Mesendoderm (in vitro differentiated cells): ENCODE measurements around the gene STK32B.

Experiments
- DNase-seq: peaks from one replicate; pipeline ENCODE4 v3.0.0; 2013
- H2AK5ac ChIP-seq: 2 replicates; pipeline ENCODE4 v1.6.1; 2013; ENCODE audit warnings: low read length, inconsistent platforms
- H2BK120ac ChIP-seq: 2 replicates; pipeline ENCODE4 v1.6.1; 2013; ENCODE audit warnings: low read depth, mild to moderate bottlenecking, low read length, moderate library complexity, mixed read lengths
- H2BK15ac ChIP-seq: replicated peaks from 2 replicates; pipeline ENCODE4 v1.6.1; 2013; ENCODE audit warnings: low read depth, mild to moderate bottlenecking, moderate library complexity
- H2BK5ac ChIP-seq: 2 replicates; pipeline ENCODE4 v1.6.1; 2013; ENCODE audit warnings: low read length, inconsistent platforms
- H3K18ac ChIP-seq: 2 replicates; pipeline ENCODE4 v1.6.1; 2013; ENCODE audit warnings: mild to moderate bottlenecking, low read length, mixed read lengths
- H3K23ac ChIP-seq: one replicate; pipeline ENCODE4 v1.6.1; 2013; ENCODE audit warnings: low read length
- H3K27ac ChIP-seq: 2 replicates; pipeline ENCODE4 v1.5.1; 2013; ENCODE audit warnings: low read depth, mild to moderate bottlenecking, inconsistent platforms, low read length, moderate library complexity
- H3K27me3 ChIP-seq: 2 replicates; pipeline ENCODE4 v1.6.1; 2013; ENCODE audit warnings: low read length, control low read depth, mild to moderate bottlenecking, inconsistent platforms; ENCODE audit not compliant: insufficient read depth, poor library complexity
- H3K36me3 ChIP-seq: 2 replicates; pipeline ENCODE4 v1.6.1; 2013; ENCODE audit warnings: low read length, inconsistent platforms; ENCODE audit not compliant: control insufficient read depth, insufficient read depth
- H3K4ac ChIP-seq: one replicate; pipeline ENCODE4 v1.6.1; 2013; ENCODE audit warnings: low read depth, mild to moderate bottlenecking, low read length, moderate library complexity
- H3K4me1 ChIP-seq: 2 replicates; pipeline ENCODE4 v1.6.1; 2013; ENCODE audit warnings: low read depth, low read length, inconsistent platforms; ENCODE audit not compliant: control insufficient read depth
- H3K4me2 ChIP-seq: 2 replicates; pipeline ENCODE4 v1.6.1; 2013; ENCODE audit warnings: low read length
- H3K4me3 ChIP-seq: 2 replicates; pipeline ENCODE4 v1.5.1; 2013; ENCODE audit warnings: mild to moderate bottlenecking, low read length
- H3K56ac ChIP-seq: one replicate; pipeline ENCODE4 v1.6.1; 2013; ENCODE audit warnings: low read length
- H3K79me1 ChIP-seq: 2 replicates; pipeline ENCODE4 v1.6.1; 2013; ENCODE audit warnings: low read length, inconsistent platforms
- H3K79me2 ChIP-seq: 2 replicates; pipeline ENCODE4 v1.6.1; 2013; ENCODE audit warnings: mild to moderate bottlenecking, low read length; ENCODE audit not compliant: control insufficient read depth, insufficient read depth
- H3K9ac ChIP-seq: 2 replicates; pipeline ENCODE4 v1.6.1; 2013; ENCODE audit warnings: low read length, inconsistent platforms
- H4K5ac ChIP-seq: one replicate; pipeline ENCODE4 v1.6.1; 2013; ENCODE audit warnings: low read length
- H4K8ac ChIP-seq: one replicate; pipeline ENCODE4 v1.6.1; 2013; ENCODE audit warnings: low read depth, mild to moderate bottlenecking, control low read depth, low read length, moderate library complexity
- WGBS: extraction: QIAGEN DNeasy Blood & Tissue Kit; methylation state at CpG from one replicate; pipeline ENCODE4 v1.1.7; 2013; ENCODE audit warnings: low lambda C conversion rate, missing lambda C conversion rate; ENCODE audit not compliant: insufficient coverage; ENCODE audit errors: extremely low coverage; 5-methylcytosine and 5-hydroxymethylcytosine counted together

The STK32B gene

DNA sequence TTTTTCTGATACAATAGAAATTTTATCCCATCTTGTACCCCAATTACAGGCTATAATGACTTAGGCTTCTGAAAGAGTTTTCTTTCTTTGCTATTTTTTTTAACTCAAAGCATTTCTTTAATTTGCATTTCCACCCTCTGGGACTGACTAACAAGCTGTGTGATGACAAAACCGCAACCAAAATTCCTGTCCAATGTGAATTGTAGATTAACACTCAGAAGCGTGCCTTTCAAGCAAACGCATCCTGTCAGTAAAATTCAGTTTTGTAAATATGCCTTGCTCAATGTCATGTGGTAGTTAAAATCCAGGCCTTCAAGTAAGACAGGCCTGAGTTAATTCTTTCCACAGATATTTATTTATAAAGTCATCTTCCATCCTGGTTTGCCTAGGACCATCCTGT is 50.3 kb downstream of the STK32B start:
- no peaks in the 10 kb centered on the region for H3K79me2 ChIP-seq
- H4K8ac ChIP-seq: no peak overlapping the region
- no peak overlapping the region for H3K4ac ChIP-seq
- H3K18ac ChIP-seq: no peak overlapping the region
- H3K56ac ChIP-seq: no peak overlapping the region
- H3K36me3 ChIP-seq: no peaks in the 10 kb centered on the region
- no peaks in the 10 kb centered on the region for H3K27me3 ChIP-seq
- H3K23ac ChIP-seq: no peak overlapping the region
- H4K5ac ChIP-seq: no peak overlapping the region
- H3K27ac ChIP-seq: no peak overlapping the region
- H2BK5ac ChIP-seq: no peak overlapping the region
- H2BK15ac ChIP-seq: no peak overlapping the region
- H3K4me1 ChIP-seq: no peaks in the 10 kb centered on the region
- no peak overlapping the region for H2AK5ac ChIP-seq
- no peak for DNase-seq
- no peak overlapping the region for H3K9ac ChIP-seq
- no peaks in the 10 kb centered on the region for H3K79me1 ChIP-seq
- no peak overlapping the region for H3K4me2 ChIP-seq
- H2BK120ac ChIP-seq: no peak overlapping the region
- no CpG with 5 or more reads among the region's 3 CpGs for WGBS
- H3K4me3 ChIP-seq: no peak overlapping the region

DNA sequence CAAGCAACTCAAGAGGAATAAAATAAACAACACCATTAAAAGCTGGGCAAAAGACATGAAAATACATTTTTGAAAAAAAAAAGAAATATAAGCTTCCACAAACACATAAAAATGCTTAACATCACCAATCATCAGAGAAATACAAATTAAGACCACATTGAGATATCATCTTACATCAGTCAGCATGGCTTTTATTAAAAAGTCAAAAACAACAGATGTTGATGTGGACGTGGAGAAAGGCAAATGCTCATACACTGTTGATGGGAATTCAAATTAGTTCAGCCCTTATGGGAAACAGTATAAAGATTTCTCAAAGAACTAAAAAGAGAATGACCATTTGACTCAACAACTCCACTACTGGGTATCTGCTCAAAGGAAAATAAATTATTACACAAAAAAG is 59.6 kb downstream of the STK32B start:
- Histone ChIP-seq H3K27me3 (no peaks in the 10 kb centered on the region), H2BK120ac (no peak overlapping the region), H2BK5ac (no peak overlapping the region), H4K8ac (no peak overlapping the region), H2AK5ac (no peak overlapping the region), H3K36me3 (no peaks in the 10 kb centered on the region), H3K4me3 (no peak overlapping the region), H3K4me2 (no peak overlapping the region), H3K79me2 (no peaks in the 10 kb centered on the region), H3K4ac (no peak overlapping the region), H3K9ac (no peak overlapping the region), H2BK15ac (no peak overlapping the region), H3K56ac (no peak overlapping the region), H3K4me1 (no peaks in the 10 kb centered on the region), H4K5ac (no peak overlapping the region), H3K79me1 (no peaks in the 10 kb centered on the region), H3K27ac (no peak overlapping the region), H3K18ac (no peak overlapping the region), H3K23ac (no peak overlapping the region)
- DNase-seq: no peak
- no CpG with 5 or more reads among the region's 1 CpG for WGBS

DNA sequence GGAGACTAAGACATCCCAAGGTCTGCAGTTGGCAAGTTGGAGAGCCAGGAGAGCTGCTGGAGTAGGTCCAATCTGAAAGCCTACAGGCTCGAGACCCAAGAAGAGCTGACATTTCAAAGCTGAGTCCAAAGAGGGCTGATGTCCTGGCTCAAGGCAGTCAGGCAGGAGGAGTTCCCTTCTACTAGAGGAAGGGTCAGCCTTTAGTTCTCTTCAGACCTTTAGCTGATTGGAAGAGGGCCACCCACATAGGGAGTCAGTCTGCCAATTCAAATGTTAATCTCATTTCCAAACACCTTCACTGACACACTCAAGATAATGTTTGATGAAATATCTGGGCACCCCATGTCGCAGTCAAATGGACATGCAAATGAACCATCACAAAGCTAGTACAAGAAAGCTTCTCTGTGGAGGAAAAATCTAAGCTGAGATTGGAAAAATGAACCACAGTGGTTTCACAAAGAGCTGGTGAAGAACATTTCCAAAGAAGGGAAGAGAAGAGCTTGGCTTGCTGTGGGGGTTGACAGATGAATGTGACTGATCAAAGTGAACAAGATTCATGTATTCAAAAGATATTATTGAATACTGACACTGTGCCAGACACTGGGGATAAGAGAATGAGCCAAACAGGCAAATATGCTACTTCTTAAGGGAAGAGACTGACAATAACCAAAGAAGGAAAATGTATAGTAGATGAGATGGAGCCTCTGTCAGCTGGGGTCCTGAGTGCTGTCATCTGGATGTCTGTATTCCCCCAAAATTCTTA is 61.2 kb downstream of the STK32B start:
- Histone ChIP-seq H3K56ac (no peak overlapping the region), H2BK120ac (no peak overlapping the region), H3K79me2 (no peaks in the 10 kb centered on the region), H3K23ac (no peak overlapping the region), H3K9ac (no peak overlapping the region), H3K36me3 (no peaks in the 10 kb centered on the region), H2BK15ac (no peak overlapping the region), H2BK5ac (no peak overlapping the region), H3K27me3 (no peaks in the 10 kb centered on the region), H3K4me2 (no peak overlapping the region), H3K4me3 (no peak overlapping the region), H3K79me1 (no peaks in the 10 kb centered on the region), H3K4ac (no peak overlapping the region), H2AK5ac (no peak overlapping the region), H3K27ac (no peak overlapping the region), H3K4me1 (no peaks in the 10 kb centered on the region), H3K18ac (no peak overlapping the region), H4K5ac (no peak overlapping the region), H4K8ac (no peak overlapping the region)
- DNase-seq: no peak
- WGBS: no CpG with 5 or more reads among the region's 2 CpGs

GRCh38 chr4:5114950-5115349 is 63.7 kb downstream of the STK32B start:
- Histone ChIP-seq H2BK5ac (no peak overlapping the region), H2AK5ac (no peak overlapping the region), H3K36me3 (no peaks in the 10 kb centered on the region), H3K79me1 (no peaks in the 10 kb centered on the region), H3K9ac (no peak overlapping the region), H3K4me3 (no peak overlapping the region), H3K56ac (no peak overlapping the region), H3K4ac (no peak overlapping the region), H3K4me1 (no peaks in the 10 kb centered on the region), H4K8ac (no peak overlapping the region), H3K27ac (no peak overlapping the region), H3K18ac (no peak overlapping the region), H3K23ac (no peak overlapping the region), H3K79me2 (no peaks in the 10 kb centered on the region), H2BK120ac (no peak overlapping the region), H3K27me3 (no peaks in the 10 kb centered on the region), H2BK15ac (no peak overlapping the region), H3K4me2 (no peak overlapping the region), H4K5ac (no peak overlapping the region)
- DNase-seq: no peak
- no CpG with 5 or more reads among the region's 1 CpG for WGBS

DNA sequence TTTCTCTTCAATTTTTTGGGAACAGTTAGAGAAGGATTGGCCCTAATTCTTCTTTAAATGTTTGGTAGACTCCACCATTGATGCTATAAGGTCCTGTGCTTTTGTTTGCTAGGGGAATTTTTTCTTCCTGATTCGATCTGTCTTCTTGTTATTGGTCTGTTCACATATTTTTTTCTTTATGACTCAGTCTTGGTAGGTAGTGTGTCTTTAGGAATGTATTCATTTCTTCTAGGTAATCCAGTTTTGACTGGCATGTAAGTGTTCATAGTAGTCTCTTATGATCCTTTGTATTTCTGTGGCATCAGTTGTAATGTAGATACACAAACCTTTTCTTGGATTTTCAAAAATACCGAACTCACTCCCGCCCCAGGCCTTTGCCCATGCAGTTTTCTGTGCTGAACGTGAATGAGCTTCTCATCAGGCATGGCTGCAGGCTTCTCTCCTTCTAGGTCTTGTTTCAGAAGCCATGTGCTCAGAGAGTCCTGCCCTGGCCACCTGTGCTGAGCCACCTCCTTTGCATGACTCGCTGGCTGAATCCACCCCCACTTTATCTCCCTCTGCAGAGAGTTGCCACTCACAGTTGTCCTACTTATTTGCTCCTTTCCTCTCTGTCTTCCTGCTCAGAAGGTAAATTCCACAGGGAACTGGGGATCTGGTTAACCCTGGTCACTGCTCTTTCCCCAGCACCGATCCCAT is 67.0 kb downstream of the STK32B start:
- Histone ChIP-seq H3K4ac (no peak overlapping the region), H3K23ac (no peak overlapping the region), H2AK5ac (no peak overlapping the region), H3K56ac (no peak overlapping the region), H3K9ac (no peak overlapping the region), H2BK5ac (no peak overlapping the region), H3K27ac (no peak overlapping the region), H2BK120ac (no peak overlapping the region), H3K36me3 (no peaks in the 10 kb centered on the region), H3K27me3 (no peaks in the 10 kb centered on the region), H3K4me1 (no peaks in the 10 kb centered on the region), H2BK15ac (no peak overlapping the region), H3K4me2 (no peak overlapping the region), H4K5ac (no peak overlapping the region), H3K4me3 (no peak overlapping the region), H3K79me1 (no peaks in the 10 kb centered on the region), H3K18ac (no peak overlapping the region), H4K8ac (no peak overlapping the region), H3K79me2 (no peaks in the 10 kb centered on the region)
- no CpG with 5 or more reads among the region's 6 CpGs for WGBS
- no peak for DNase-seq
